GM18502 (cell line): ENCODE data around the gene PAPOLA.
"Not testable (repeated sequence)": the region's sequence is repeated elsewhere in the genome, so short reads cannot be mapped to it uniquely, and the experiment has no call there.

Experiments used
- ATAC-seq: cut with Tn5 transposase; IDR thresholded peaks from one replicate; pipeline ENCODE4 v1.9.1; 2021; ENCODE audit warnings: mild to moderate bottlenecking; ENCODE audit not compliant: unreplicated experiment, poor library complexity

The PAPOLA gene

GRCh38 chr14:96501740-96502620, at the start of gene PAPOLA:
PAPOLA (plus strand) TSS chr14:96502382; CDS start chr14:96502593, 211 bp downstream.
- ATAC-seq, result peak; percentile 86

GRCh38 chr14:96452684-96453083, 49.5 kb upstream of the PAPOLA start:
- ATAC-seq, result no peak

DNA sequence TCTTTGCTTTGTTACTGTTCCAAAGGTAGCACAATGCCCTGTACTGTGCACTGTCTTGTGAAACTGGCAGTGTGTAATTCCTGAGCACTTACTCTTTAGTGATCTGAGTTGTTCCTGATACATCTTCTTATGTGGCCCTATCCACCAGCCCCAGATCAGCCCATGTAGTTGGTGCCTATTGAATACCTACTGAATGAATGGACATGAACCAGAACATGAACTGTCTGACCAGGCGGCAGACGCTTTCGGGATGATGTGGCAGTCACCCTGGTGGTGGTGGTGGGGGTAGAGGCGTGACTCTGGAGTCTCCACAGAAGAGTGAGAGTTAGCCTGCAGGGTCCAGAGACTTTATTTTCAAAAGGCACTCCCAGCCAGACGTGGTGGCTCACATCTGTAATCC, 46.6 kb upstream of the PAPOLA start:
- ATAC-seq, result no peak

DNA sequence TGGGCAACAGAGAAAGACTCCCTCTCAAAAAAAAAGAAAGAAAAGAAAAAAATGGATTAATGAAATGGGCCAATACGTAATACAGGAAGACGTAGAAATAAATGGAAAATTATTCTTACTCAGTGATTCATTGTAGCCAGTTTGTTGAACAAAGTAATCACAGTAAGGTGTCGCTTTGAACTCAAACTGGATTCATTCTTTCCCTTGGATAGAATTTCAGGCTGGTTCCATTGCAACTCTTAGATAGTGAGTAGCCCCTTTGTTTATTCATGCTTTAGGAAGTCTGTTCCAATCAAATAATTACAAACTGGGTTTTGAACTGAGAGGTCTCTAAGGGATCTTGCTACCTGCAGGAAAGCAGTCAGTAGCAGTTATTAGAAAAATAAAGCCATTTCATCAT, 42.3 kb upstream of the PAPOLA start:
- no peak for ATAC-seq

DNA sequence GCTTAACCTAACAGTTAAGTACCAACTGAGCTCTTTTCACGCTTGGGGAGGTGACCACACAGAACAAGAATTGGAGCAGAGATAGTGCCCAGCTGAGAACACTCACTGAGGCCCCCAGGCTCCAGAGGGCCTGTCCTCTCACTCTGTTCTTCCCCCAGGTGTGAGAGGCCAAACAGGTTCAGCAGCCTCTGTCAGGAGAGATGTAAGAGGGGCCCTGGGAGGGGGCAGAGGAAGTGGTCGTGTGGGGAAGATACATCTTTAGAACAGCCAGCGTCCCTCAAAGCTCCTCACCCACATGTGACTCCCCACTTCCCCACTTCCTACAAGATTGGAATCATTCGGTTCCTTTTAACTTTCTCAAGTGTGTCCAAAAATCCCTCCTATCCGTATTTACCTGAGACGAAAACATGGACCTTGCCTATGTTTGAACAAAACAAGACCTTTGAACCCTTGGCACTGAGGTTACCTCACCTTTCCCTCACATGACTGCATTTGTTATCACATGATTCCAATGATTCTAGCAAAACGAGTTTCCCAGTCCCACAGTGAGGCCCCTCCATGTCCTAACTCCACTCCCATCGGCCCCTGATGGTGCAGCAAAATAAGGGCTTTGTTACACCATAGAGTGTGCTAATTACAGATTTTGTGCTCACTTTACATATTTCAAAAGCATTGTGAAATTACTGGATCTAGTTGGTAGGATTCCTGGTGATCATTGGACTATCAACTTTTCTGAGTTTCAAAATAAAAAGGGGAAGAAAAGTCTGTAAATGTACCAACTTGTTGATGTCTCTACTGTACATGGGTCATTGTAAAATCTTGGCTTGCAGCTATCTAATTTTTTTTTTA, 40.0 kb upstream of the PAPOLA start:
- no peak for ATAC-seq

DNA sequence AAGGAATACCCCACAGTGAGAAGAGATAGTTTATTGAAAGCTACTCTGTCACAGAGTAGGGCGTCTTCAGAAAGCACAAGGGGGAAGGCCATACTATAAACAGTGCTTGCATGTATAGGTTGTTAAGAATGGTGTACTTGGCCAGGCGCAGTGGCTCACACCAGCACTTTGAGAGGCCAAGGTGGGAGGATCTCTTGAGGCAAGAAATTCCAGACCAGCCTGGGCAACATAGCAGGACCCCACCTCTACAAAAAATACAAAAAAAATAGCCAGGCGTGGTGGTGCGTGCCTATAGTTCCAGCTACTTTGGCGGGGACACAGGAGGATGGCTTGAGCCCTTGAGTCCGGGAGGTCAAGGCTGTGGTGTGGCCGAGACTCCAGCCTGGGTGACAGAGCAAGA, 38.0 kb upstream of the PAPOLA start:
- no peak for ATAC-seq

DNA sequence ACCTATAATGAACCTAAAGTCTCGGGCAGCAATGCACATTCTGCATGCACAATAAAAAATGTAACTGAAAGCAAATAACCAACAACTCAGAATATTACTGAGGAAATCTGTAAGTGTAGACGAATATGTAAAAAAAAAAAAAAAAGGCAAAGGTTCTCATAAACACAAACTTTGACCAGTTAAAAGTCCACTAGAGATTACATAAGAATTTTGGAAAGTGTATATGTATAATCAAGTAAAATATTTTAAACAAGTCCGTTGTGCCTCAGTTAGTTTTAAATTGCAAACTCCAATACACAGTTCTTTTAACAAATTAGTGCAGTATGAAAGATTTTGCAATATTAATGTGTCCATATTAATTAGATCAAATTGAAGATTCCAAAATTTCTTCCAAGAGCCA, 35.3 kb upstream of the PAPOLA start:
- ATAC-seq, result no peak

GRCh38 chr14:96470331-96470730, 31.9 kb upstream of the PAPOLA start:
- no peak for ATAC-seq

DNA sequence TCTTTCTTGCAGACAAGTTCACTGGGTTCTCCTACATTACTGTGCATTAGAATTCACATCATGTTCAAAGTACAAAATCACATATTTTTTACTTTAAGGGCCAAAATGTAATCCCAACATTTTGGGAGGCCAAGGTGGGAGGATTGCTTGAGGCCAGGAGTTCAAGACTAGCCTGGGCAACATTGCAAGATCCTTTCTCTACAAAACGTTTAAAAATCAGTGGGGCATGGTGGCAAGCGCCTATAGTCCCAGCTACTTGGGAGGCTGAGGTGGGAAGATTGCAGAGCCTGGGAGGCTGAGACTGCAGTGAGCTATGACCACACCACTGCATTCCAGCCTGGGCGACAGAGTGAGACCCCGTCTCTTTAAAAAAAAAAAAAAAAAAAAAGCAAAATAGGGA, 31.2 kb upstream of the PAPOLA start:
- ATAC-seq, result not testable (repeated sequence)

- ATAC-seq, result no peak
Observed at GRCh38 chr14:96478119-96478518, 24.1 kb upstream of the PAPOLA start.

- ATAC-seq, result no peak
Observed at GRCh38 chr14:96479435-96480146, 22.6 kb upstream of the PAPOLA start.

DNA sequence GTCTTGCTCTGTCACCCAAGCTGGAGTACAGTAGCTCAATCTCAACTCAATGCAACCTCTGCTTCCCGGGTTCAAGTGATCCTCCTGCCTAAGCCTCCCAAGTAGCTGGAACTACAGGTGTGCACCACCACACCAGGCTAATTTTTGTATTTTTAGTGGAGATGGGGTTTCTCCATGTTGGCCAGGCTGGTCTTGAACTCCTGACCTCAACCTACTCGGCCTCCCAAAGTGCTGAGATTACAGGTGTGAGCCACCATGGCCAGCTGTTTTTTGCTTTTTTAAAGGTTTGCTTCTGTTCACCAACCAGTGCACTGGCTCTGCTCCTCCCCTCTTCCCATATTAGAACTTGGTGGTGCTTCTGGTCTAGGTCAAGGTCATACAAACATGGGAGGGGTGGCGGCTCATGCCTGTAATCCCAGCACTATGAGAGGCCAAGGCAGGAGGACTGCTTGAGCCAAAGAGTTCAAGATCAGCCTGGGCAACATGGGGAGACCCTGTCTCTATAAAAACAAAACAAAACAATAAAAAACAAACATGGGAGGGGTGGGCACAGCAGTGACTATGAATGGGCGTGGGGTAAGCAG, 20.4 kb upstream of the PAPOLA start:
- ATAC-seq, result no peak

- ATAC-seq, result no peak
Observed at GRCh38 chr14:96482986-96483385, 19.2 kb upstream of the PAPOLA start.

DNA sequence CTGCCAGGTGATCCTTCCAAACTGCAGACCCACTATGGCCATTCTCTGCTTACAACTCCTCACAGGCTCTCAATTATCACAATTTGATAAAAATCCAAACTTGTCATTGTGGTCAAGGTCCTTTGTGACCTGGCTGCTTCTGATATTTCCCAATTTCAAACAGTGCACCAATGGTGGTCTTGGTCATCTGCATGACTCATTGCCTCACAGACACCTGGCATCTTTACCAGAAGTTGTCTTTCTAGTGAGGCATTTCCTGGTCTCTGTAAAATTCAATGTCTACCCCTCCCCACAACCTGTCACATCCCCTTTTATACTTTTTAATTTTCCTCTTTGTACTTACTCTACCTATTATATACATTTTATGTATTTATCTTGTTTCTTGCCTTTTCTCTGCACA, 17.8 kb upstream of the PAPOLA start:
- ATAC-seq, result no peak

DNA sequence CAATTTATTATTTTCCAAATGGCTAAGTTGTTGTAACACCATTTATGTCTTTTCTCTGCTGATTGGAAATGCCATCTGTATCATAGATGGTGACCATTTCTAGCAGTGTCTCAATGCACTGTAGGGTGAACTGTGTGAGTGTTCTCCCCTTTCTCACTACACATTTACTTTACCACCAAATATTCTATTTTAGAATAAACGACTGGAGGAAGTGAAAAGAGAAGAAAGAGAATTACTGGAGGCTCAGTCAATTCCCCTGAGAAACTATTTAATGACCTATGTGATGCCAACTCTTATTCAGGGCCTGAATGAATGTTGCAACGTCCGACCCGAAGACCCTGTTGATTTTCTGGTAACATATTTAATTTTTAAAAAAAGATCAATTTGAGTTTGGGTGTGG, 15.5 kb upstream of the PAPOLA start:
- ATAC-seq, result no peak

DNA sequence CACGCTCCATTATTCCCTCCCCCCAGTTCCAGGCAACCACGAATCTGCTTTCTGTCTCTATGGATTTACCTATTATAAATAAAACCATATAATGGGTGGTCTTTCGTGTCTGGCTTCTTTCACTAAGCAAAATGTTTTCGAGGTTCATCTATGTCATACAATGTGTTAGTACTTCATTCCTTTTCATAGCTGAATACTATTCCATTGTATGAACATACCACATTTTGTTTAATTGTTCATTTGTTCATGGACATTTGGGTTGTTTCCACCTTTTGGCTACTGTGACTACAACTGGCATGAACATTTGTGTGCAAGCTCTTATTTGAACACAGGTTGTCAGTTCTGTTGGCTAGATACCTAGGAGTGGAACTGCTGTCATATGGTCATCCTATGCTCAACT, 12.9 kb upstream of the PAPOLA start:
- no peak for ATAC-seq

DNA sequence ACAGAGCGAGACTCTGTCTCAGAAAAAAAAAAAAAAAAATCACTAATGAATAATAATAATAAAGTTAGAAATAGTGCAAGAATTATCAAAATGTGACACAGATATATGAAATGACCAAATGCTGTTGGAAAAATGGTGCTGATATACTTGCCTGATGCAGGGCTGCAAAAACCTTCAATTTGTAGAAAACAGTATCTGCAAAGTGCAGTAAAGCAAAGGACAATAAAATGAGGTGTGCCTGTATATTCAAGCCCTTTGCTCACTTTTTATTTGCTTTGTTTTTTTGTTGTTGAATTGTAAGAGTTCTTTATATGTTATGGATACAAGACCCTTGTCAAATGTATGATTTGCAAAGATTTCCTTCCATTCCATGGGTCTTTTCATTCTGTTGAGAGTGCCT, 9.0 kb upstream of the PAPOLA start:
- no peak for ATAC-seq

- ATAC-seq, result no peak
Observed at GRCh38 chr14:96494331-96494730, 7.9 kb upstream of the PAPOLA start.

DNA sequence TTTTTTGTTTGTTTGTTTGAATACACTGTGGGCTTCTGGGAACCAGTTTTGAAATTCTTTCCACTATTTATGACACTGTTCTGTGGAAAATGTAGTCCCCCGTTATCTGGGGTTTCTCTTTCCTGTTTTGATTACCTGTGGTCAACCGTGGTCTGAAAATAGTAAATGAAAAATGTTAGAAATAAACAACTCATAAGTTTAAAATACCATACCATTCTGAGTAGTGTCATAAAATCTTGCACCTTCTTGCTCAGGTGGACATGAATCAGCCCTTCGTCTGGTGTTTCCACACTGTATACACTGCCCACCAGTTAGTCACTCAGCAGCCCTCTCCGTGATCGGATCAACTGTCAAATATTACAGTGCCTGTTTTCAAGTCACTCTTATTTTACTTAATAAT, 5.1 kb upstream of the PAPOLA start:
- peak; percentile 28 for ATAC-seq

- no peak for ATAC-seq
Observed at GRCh38 chr14:96497586-96497985, 4.6 kb upstream of the PAPOLA start.
